Loucy (cell line): ENCODE results near the gene SON.

Source experiments
- EZH2phosphoT487 ChIP-seq: fragments of 200-600 bp; IDR thresholded peaks from 2 replicates; pipeline ENCODE4 v1.6.1; 2018; ENCODE audit warnings: antibody characterized with exemption, mild to moderate bottlenecking, moderate library complexity, borderline replicate concordance
- TF ChIP-seq, protein P1 (sequence below): fragments of 200-600 bp; sonication (generic); conservative IDR thresholded peaks from 2 replicates; pipeline ENCODE4 v1.5.1; 2014; ENCODE audit warnings: mild to moderate bottlenecking, antibody characterized with exemption, low read length

DNA sequence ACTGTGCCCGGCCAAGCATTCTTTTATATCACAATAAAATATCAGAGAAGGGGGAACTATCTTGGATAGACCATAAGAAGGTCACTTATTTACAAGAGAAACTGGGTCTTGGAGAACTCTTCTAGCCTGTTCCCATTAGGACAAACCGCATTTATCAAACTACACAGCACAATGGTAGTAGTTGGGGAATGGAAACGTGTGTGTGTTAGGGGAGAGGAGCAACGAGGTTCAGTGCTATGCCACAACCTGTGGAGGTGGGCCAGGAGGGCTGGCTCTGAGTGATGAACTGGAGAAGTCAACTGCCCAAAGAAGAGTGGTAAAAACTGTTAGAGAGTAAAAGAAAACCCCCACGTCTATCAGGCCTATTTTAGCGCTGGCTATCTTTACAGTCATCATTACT lies 44.1 kb downstream of the SON start:
- TF ChIP-seq, protein P1, sequence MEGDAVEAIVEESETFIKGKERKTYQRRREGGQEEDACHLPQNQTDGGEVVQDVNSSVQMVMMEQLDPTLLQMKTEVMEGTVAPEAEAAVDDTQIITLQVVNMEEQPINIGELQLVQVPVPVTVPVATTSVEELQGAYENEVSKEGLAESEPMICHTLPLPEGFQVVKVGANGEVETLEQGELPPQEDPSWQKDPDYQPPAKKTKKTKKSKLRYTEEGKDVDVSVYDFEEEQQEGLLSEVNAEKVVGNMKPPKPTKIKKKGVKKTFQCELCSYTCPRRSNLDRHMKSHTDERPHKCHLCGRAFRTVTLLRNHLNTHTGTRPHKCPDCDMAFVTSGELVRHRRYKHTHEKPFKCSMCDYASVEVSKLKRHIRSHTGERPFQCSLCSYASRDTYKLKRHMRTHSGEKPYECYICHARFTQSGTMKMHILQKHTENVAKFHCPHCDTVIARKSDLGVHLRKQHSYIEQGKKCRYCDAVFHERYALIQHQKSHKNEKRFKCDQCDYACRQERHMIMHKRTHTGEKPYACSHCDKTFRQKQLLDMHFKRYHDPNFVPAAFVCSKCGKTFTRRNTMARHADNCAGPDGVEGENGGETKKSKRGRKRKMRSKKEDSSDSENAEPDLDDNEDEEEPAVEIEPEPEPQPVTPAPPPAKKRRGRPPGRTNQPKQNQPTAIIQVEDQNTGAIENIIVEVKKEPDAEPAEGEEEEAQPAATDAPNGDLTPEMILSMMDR = no peak
- TF ChIP-seq EZH2phosphoT487 = no peak
